ENCODE results near the gene SDR39U1. TPM values are rescaled to one million over a fixed set of nuclear protein-coding genes. Genes with fewer than 3 reads are reported as not detected.

The SDR39U1 gene
- total RNA-seq, 1 experiment from 2014 or later: 56.4 TPM

DNA sequence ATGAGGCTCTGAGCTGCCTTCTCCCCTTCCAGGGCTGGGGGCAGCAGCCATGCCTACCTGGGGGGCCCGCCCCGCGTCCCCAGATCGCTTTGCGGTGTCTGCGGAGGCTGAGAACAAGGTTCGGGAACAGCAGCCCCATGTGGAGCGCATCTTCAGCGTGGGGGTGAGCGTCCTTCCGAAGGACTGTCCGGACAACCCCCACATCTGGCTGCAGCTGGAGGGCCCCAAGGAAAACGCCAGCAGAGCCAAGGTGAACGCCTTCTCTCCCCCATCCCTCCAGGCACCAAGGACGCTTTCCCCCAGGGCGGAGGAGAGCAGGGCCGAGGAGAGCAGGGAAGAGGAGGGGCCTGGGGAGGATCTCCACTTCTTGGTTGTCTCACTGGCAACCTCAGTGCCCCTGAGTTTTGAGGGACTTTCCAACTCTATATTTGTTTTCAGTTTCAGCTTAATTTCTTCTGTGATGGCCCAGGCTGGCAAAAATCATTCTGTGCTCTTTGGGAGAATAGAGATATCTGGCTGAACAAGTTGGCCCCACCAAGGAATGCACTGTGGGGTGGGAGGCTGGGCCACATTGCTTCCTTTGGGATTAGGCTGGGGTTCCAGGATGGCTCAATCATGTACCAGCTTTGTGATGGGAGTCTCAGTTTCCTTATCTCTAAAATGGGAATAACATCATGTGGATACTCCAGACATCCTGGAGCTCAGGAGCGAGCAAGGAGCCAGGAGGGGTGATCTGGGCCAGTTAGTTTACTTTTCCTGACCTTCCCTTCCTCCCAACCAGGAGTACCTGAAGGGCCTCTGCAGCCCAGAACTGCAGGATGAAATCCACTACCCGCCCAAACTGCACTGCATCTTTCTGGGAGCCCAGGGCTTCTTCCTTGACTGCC lies 11.7 kb downstream of the SDR39U1 start:
- DNase-seq (ENCODE audit: low spot score): peak; percentile 38
- in situ Hi-C loops (cut with HindIII; ENCODE audit: low sequenced_read_pairs): no loop called here

DNA sequence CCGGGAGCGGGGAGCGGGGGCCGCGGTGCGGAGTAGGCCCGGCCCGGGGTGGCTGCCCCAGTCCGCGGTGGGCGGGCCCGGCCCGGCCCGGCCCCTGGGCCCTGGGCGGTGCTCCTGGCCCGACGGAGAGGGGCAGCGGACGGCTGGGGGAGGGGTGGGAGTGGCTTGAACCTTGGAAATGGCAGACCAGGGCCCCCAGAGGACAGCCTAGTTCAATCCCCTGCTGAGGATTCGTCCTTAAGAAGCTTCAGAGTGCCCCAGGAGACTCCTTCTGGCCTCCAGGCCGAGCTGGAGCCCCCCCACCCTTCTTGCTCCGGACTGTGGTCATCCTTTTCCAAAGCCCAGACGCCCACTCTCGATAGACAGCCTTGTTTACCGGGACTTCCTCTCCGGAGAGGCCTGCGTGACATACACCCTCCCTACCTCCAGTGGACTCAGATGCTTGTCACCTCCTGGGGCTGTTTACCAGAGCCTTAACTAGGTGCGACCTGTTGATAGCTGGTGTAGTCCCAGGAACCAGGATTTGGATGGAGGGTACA lies 12.4 kb downstream of the SDR39U1 start:
- in situ Hi-C loops (cut with HindIII; ENCODE audit: low sequenced_read_pairs): no loop called here
- DNase-seq (ENCODE audit: low spot score): peak; percentile 49

DNA sequence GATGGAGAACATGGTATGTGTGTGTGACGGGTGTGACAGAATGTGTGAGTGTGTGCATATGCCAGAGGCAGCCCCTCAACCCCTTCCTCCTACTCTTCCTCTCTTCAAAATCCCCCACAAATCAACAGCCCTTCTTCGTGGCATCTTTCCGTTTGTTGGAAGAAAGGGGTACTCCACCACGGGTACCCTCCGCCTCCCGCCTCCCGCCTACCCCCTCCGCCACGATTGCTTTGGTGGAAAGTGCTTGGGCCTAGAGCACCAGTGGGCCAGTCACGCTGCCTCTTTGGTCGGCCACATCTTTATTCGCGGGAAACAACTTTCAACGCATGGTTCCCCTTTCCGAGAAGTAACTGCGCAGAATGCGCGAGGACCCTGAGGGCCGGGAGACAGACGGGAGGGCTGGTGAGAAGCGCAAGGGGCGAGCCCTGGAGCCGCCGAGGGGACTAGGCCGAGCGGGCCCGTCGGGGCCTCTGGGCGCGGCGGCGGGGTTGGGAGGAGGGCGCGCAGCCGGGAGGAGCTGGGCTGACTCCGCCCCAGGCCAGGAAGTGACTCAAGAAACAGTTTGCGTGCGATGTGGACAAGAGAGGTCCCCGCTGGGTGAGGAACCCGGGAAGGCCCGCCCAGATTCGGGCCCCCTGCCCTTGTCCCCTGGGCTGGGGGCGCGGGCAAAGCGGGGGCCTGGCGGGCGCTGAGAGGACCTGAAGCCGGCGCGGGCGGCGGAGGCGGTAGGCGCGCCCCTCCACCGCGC lies 13.0 kb downstream of the SDR39U1 start, which contains the start of the genes CBLN3 and KHNYN:
CBLN3 (minus strand) TSS at position 274 of the 748 bp plus-strand sequence. CDS start 614 bp downstream, outside the sequence.
KHNYN (plus strand) TSS at position 560 of the 748 bp plus-strand sequence. CDS start 777 bp downstream, outside the sequence.
- DNase-seq (ENCODE audit: low spot score): peak; percentile 89
- in situ Hi-C loops (cut with HindIII; ENCODE audit: low sequenced_read_pairs): no loop called here

DNA sequence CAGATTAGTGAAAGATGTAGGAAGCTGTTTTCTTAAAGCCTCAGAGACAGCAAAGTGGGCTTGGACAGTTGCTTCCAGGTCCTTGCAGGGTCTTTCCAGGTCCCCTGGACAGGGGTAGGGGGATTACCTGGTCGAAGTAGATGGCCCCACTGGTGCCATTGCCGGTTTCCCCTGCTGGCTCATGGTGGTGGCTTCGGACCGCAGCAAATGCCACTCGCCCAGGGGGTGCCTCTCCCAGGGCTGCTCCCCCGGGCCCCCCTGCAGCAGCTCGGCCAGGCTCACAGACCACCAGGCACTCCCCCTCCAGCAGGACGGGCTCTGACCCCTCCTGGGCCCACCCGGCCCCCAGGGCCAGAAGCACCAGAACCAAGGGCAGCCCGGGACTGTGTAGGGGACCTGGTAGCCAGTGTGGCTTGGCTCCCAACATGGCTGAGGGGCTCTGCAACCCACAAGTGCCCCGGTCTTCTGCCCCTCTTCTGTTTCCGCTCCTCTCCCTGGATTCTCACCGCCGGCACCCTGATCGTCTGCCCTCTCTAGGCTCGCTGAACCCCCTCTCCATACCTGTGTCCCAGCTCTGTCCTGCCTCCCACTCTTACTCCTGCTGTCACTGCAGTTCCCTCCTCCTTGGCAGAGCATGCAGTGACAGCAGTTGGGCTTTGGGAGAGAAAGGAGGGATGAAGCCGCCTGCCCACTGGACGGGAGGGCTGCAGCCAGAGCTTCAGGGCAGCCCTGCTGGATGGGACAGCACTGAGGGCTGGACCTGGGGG lies 13.8 kb downstream of the SDR39U1 start:
- peak; percentile 93 for DNase-seq (ENCODE audit: low spot score)
- in situ Hi-C loops (cut with HindIII; ENCODE audit: low sequenced_read_pairs): no loop called here

DNA sequence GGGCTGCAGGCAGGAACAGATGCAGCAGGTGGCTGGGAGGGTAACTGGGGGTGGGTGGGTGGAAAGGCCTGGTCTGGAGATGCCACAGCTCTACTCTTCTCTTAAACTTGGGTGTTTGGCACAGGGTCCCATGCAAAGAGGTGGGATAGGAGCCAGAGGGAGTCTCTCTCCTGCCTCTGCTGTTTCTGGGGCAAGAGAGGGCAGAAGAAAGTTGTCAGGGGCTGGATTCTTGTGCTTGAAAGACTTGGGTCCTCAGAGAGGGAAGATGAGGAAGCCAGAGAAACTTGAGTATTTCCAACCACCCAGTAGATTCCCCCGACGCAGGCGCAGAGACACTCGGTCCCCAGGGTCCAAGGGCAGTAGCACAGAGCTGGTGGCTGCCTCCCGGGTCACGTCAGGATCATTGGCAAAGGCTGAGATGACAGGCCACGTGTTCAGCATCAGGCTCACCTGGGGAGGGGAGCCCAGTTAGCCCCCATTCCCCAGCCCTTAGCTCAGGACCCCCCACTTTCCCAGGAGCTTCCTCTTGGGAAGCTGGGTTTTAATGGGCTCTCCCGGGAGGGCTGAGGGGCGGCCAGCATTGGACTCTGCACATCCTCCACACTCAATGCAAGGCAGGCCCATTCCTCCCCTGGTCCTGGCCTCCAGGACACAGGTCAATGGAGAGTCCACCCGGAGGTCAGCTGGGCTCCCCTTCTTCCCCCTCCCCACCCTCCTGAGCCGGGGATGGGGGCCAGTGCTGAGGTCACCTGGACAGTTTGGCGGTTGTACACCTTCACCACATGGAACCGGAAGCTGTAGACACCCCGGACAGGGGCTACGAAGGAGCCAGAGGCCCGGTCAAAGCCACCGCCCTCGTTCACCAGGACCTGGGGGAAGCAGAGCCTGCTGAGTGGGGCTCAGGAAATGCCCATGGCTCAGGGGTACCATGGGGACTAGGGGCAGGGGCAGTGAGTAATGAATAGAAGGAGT lies 14.8 kb downstream of the SDR39U1 start:
- in situ Hi-C loops (cut with HindIII; ENCODE audit: low sequenced_read_pairs): no loop called here

DNA sequence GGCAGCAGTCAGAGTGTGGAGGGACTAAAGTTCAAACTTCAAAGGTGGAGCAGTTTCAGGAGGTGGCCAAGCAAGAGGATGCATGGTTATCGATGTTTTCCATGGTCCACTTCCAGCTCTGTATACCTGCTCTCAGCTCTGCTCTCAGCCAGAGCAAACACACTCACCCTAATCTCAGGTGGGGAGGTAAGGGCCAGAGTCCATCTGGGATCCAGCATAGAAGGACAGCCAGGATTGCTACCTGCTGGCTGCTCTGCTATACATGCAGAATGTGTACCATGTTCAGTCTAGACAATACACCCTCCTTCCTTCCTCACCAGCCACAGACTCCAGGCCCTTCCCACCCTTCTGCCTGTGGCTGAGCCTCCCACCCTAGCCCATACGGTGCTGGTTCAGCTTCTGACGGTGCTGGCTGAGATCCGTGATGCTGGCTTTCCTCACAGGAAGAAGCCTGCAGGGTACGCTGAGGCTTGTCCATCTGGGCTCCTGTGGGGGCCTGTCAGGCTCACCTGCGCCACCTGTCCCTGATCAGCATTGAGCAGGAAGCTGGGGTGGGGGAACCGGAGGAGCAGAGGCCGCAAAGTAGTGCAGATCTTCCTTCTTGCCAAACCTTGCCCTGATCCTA lies 15.6 kb downstream of the SDR39U1 start:
- in situ Hi-C loops (cut with HindIII; ENCODE audit: low sequenced_read_pairs): no loop called here

More for the DNA sequence above, 14.8 kb downstream of the SDR39U1 start:
- peak; percentile 46 for DNase-seq (ENCODE audit: low spot score)

DNA sequence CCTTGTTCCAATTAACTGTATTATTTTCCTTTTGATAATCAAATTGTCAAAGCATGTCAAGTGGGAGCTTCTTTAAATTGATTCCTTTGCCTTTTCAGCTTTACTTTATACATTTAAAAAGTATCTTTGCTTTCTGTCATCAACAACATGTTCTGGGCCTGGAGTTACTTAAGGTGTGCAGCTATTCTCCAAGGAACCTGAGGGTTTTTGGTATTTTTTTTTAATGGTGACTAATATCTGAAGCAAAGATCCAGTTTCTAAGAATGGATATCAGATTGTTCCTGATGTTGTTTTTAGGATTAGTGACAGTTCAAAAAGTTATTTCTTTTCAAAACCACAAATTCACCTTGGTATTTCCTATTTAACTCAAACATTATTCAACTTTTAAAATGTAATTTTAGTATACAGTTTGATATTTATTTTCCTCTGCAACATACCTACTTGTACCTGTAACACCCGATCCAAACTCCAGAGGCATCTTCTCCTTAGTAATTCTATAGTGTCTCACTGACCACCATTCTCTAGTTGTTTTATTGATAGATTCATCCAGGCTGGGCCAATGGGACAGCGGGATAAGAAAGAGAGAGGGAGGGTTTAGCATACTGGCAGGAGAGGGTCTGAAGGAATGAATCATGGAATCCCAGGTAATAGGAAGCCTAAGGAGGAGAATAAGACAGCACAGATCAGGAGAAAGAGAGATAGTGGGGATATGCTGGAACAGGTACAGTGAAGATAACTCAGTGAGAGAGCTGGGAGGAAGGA lies 16.2 kb downstream of the SDR39U1 start:
- in situ Hi-C loops (cut with HindIII; ENCODE audit: low sequenced_read_pairs): no loop called here
- no peak for DNase-seq (ENCODE audit: low spot score)

More for the DNA sequence above, 15.6 kb downstream of the SDR39U1 start:
- DNase-seq (ENCODE audit: low spot score): peak; percentile 98

DNA sequence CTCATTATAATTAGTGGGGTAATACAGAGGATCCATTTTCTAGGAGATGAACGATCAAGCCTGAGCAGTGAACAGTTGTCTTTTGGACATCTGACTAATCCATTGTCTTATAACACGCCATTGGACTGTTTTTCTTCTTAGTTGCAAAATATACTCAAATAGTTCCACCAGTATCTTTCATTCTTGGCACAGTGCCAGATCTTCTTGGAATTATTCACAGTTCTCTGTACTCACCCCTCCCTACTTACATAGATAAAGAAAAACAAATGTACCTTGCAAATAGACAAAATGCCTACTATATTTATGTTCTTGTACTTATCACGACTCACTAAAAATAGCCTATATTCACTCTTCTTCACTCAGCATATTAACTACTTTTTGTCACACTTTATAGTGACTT lies 16.9 kb downstream of the SDR39U1 start:
- DNase-seq (ENCODE audit: low spot score): peak; percentile 70
- in situ Hi-C loops (cut with HindIII; ENCODE audit: low sequenced_read_pairs): no loop called here

DNA sequence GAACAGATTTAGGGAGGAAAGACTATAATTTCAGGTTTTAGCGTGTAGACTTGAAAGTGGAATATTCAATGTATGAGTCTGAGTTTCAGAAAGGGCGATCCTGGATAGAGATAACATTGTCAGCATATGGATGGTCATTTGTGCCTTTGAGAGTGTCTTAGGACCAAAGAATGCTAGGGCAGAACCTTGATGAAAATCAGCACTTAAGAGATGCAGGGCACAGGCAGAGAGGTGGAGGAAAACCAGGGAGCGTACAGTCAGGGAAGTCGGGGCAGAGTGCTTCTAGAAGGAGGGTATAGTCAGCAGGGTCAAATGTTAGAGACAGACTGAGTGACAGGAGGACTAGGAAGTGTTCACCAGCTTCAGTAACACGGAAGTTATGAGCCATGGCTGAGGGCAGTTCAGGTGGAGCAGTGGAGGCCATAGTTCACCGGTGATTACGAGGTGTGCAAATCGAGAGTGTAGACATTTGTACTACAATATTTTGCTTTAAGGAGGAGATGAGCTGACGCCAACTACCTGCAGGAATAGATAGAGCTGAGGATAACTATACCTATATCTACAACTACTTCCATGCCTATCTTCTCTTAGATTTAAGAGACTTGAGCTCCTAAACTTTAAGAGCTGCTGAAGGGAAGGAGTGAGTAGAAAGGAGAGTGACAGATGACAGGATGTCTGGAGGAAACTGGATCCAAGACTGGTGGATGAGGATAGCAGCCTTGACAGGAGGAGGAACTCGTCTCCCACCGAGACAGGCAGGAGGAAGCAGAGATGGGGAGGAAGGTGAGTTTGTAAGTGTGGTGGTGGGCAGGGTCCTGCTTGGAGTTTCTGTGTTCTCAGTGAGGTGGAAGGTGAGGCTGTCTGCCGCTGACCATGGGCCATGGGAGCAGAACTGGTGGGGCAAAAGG lies 19.6 kb downstream of the SDR39U1 start:
- DNase-seq (ENCODE audit: low spot score): no peak
- in situ Hi-C loops (cut with HindIII; ENCODE audit: low sequenced_read_pairs): loop anchor here (5.0 kb wide), 1 partner anchor 86 kb away; the partner anchor contains the start of genes ADCY4 and RIPK3

DNA sequence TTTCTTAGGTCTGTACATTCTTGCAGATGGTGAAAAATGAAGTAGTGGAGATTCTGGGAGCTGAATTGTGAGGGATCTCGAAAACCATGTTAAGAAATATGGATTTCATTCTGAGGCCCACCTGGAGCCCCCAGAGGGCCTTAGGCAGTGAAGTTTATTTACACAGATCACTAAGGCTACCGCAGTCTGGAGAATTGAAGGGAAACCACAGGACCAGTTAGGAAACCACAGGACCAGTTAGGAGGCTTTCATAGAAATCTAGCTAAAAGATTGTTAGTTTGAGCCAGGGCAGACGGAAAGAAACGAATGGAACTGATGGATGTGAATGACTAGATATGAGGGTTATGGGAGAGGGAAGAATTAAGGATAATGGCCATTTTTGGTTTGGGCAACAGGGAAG lies 20.3 kb downstream of the SDR39U1 start:
- in situ Hi-C loops (cut with HindIII; ENCODE audit: low sequenced_read_pairs): loop anchor here (5.0 kb wide), 1 partner anchor 85 kb away; the partner anchor contains the start of genes ADCY4 and RIPK3
- DNase-seq (ENCODE audit: low spot score): no peak

DNA sequence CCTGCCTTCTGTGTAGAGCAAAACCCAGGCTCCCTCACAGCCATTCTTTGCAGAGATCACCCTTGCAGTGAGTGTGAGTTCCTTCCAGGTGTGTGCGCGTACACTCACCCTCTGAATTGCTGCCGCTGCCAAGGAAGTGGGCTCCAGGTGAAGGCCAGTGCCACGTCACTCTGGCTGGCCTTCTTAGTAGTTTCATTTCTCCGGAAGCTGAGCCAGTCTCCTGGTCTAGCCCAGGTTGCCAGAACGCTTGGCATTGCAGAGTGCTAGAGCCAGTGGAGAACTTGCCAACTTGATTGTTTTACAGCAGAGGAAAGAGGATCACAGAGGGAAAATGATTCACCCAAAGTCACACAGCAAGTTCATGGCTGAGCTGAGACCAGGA lies 24.1 kb downstream of the SDR39U1 start:
- DNase-seq (ENCODE audit: low spot score): peak; percentile 75
- in situ Hi-C loops (cut with HindIII; ENCODE audit: low sequenced_read_pairs): no loop called here

DNA sequence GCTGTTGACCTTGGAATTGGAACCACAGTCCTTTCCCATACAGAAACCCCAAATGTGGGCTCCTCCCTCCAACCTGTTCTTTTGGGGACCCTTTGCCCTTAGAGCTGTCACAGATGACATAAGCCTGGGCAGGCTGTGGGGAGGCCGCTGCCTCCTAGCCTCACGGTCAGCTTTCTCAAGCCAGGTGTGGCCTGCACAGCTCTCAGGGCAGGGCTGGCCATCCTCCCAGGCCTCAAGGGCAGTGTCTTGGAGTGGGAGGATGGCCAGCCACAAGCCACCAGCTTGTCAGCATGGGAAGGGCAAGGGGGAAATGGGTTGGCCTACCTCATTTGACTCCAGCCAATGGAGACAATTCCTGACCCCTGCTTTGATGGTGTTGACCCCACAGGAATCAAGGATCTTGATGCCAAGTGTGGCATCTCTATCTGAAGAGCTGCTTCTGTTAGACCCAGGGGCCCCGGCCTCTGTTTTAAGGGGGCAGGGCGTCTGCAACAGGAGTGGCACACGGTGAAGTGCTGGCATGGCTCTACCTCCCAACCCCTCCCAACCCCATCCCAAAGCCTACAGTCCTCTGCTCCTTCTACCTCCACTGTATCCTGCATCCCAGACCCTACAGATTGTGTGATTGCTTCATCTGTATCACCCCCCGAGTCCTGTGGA lies 24.6 kb downstream of the SDR39U1 start:
- in situ Hi-C loops (cut with HindIII; ENCODE audit: low sequenced_read_pairs): no loop called here
- no peak for DNase-seq (ENCODE audit: low spot score)

DNA sequence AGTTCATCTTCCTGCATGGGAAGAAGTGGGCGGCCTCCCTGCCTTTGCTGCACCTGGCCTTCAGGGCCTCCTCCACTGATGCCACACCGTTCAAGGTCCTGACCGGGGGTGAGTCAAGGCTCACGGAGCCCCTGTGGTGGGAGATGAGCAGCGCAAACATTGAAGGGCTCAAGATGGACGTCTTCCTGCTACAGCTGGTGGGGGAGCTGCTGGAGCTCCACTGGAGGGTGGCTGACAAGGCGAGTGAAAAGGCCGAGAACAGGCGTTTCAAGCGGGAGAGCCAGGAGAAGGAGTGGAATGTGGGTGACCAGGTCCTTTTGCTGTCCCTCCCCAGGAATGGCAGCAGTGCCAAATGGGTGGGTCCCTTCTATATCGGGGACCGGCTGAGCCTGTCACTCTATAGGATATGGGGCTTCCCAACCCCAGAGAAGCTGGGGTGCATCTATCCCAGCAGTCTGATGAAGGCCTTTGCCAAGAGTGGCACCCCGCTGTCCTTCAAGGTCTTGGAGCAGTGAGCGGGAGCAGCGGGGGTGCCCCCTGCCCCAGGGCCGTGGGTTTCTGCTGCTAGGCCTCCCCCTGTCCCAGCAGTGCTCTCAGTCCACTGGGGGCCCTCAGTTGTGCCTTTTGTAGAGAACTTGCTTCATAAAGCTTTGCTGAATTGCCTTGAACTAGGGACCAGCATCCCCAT lies 25.5 kb downstream of the SDR39U1 start:
- no peak for DNase-seq (ENCODE audit: low spot score)
- in situ Hi-C loops (cut with HindIII; ENCODE audit: low sequenced_read_pairs): no loop called here

DNA sequence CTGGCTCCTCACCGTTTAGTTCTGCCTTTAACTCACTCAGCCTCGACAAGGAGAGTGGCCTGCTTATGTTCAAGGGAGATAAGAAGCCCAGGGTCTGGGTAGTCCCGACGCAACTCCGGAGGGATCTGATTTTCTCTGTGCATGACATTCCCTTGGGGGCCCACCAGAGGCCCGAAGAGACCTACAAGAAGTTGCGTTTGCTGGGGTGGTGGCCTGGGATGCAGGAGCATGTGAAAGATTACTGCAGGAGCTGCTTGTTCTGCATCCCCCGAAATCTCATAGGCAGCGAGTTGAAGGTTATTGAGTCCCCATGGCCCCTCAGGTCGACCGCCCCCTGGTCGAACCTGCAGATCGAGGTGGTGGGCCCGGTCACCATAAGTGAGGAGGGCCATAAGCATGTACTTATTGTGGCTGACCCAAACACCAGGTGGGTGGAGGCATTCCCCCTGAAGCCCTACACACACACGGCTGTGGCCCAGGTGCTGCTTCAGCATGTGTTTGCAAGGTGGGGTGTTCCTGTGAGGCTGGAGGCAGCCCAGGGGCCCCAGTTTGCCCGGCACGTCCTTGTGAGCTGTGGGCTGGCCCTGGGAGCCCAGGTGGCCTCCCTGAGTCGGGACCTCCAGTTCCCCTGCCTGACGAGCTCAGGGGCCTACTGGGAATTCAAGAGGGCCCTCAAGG lies 26.2 kb downstream of the SDR39U1 start:
- in situ Hi-C loops (cut with HindIII; ENCODE audit: low sequenced_read_pairs): no loop called here
- no peak for DNase-seq (ENCODE audit: low spot score)

Data from G401 (cell line).